Measurements from ENCODE around the gene HNMT.

DNA sequence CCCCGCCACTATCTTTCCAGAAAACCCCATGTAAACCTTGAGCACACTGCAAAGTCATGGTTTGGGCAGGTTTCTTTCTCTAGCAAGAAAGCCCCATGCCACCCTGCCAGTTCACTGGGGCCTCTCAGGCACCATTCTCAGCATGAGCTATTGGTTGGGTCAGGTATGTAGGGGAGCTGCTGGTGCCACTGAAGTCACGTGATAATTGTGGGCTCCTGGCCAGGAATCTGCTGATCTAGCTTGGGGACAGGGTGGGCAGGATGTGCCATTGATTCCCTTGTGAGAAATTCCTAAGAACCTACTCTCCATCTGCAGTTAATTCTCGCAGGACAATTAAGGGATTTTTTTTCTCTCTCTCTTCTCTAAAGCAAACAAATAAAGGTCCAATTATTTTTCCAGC is 26.5 kb upstream of the HNMT start:
- TF ChIP-seq ZNF677 (tag by site-specific recombination; IDR thresholded peaks at IDR 0.05), result no peak
- TF ChIP-seq, protein P1, sequence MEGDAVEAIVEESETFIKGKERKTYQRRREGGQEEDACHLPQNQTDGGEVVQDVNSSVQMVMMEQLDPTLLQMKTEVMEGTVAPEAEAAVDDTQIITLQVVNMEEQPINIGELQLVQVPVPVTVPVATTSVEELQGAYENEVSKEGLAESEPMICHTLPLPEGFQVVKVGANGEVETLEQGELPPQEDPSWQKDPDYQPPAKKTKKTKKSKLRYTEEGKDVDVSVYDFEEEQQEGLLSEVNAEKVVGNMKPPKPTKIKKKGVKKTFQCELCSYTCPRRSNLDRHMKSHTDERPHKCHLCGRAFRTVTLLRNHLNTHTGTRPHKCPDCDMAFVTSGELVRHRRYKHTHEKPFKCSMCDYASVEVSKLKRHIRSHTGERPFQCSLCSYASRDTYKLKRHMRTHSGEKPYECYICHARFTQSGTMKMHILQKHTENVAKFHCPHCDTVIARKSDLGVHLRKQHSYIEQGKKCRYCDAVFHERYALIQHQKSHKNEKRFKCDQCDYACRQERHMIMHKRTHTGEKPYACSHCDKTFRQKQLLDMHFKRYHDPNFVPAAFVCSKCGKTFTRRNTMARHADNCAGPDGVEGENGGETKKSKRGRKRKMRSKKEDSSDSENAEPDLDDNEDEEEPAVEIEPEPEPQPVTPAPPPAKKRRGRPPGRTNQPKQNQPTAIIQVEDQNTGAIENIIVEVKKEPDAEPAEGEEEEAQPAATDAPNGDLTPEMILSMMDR (tag by site-specific recombination; IDR thresholded peaks at IDR 0.05), result no peak
- no peak for TF ChIP-seq YY1 (tag by site-specific recombination; IDR thresholded peaks at IDR 0.05)
